Fibroblast of the aortic adventitia (primary cell): ENCODE results near the gene MRPS6. TPM values are rescaled to one million over a fixed set of nuclear protein-coding genes. Genes with fewer than 3 reads are reported as not detected.

Source experiments
- DNase-seq: peaks from one replicate; pipeline ENCODE4 v3.0.0-alpha.2; 2010; ENCODE audit warnings: low read depth
- H3K4me3 ChIP-seq: 2 replicates; pipeline ENCODE4 v1.5.1; 2011; ENCODE audit warnings: low read depth, mild to moderate bottlenecking, control low read depth, low read length, moderate library complexity
- CTCF ChIP-seq: IDR thresholded peaks from 2 replicates; pipeline ENCODE4 v1.5.1; 2011; ENCODE audit warnings: mild to moderate bottlenecking, low read length, control low read depth, inconsistent platforms; ENCODE audit not compliant: insufficient read depth
- total RNA-seq: library from RNA; depleted of rRNA; stranded (reverse); fragments of >200 nt; gene quantifications from 2 replicates; pipeline ENCODE4 v1.2.3, GENCODE V29; 2012; ENCODE audit warnings: low replicate concordance

MRPS6 gene
- total RNA-seq, 1 donor: 78.1 TPM

DNA sequence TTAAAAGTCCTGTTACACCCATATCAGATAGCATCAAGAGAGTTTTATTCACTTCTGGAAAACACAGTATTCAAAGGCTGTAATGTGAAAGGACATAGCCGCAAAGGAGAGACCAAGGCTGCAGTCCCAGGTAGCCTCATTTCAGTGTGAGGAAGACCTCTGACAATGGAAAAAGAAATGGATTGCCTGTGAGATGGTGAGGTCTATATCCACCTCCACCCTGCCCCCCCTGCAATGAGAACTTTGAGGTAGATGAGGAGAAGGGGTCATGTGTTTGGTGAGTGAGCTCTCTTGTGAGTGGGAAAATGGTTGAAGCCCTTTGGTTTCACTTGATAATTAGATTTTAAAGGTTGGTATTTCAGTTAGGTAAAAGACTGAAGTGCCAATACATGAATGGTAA, 3.5 kb downstream of the MRPS6 start:
- DNase-seq: no peak
- no peak for TF ChIP-seq CTCF
- H3K4me3 ChIP-seq: no peak overlapping the region

- no peak for DNase-seq
- no peak overlapping the region for H3K4me3 ChIP-seq
- no peak for TF ChIP-seq CTCF
Measured at GRCh38 chr21:34077888-34078287, 4.5 kb downstream of the MRPS6 start.

GRCh38 chr21:34078915-34079314, 5.5 kb downstream of the MRPS6 start:
- no peak overlapping the region for H3K4me3 ChIP-seq
- no peak for DNase-seq
- TF ChIP-seq CTCF: no peak

- DNase-seq: no peak
- TF ChIP-seq CTCF: no peak
- H3K4me3 ChIP-seq: no peak overlapping the region
Measured at GRCh38 chr21:34080710-34081109, 7.3 kb downstream of the MRPS6 start.

GRCh38 chr21:34082769-34083168, 9.4 kb downstream of the MRPS6 start:
- no peak for DNase-seq
- no peak for TF ChIP-seq CTCF
- H3K4me3 ChIP-seq: no peak overlapping the region

GRCh38 chr21:34083357-34083756, 10.0 kb downstream of the MRPS6 start:
- no peak for DNase-seq
- TF ChIP-seq CTCF: no peak
- no peak overlapping the region for H3K4me3 ChIP-seq

- TF ChIP-seq CTCF: no peak
- DNase-seq: no peak
- H3K4me3 ChIP-seq: no peak overlapping the region
Measured at GRCh38 chr21:34085129-34085528, 11.8 kb downstream of the MRPS6 start.
